ENCODE measurements around the gene MAP3K7CL. TPM values are rescaled to one million over a fixed set of nuclear protein-coding genes. Genes with fewer than 3 reads are reported as not detected.

The MAP3K7CL gene
- polyA plus RNA-seq, 1 donor (not counting 4 experiments of a cell fraction or from before 2014, with no cell fraction given), result 17.3 TPM

- H3K9me3 ChIP-seq (ENCODE audit: control insufficient read depth, low read depth, low read length), result no peaks in the 10 kb centered on the region
- peaks cover 31% of the 10 kb centered on the region for H3K4me1 ChIP-seq (ENCODE audit: control insufficient read depth, extremely low read depth, insufficient read depth, low read length)
- no peaks in the 10 kb centered on the region for H3K27me3 ChIP-seq (ENCODE audit: control insufficient read depth, extremely low read depth, insufficient read depth, low read length)
- H3K9ac ChIP-seq (ENCODE audit: control insufficient read depth, extremely low read depth, insufficient read depth, low read length), result no peak overlapping the region
- no peaks in the 10 kb centered on the region for H4K20me1 ChIP-seq (ENCODE audit: control insufficient read depth, extremely low read depth, insufficient read depth, low read length)
- no peak for DNase-seq (ENCODE audit: low read depth, low spot score)
- FAIRE-seq, result no peak
- no peaks in the 10 kb centered on the region for H3K79me2 ChIP-seq (ENCODE audit: control insufficient read depth, insufficient read depth, low read length)
- H3K9me1 ChIP-seq (ENCODE audit: control insufficient read depth, extremely low read depth, insufficient read depth, low read length), result no peaks in the 10 kb centered on the region
- dilution Hi-C loops (cut with MboI; ENCODE audit: extremely low pct_ligation_motif_present, low sequenced_read_pairs), result no loop called here
- no peaks in the 10 kb centered on the region for H3K36me3 ChIP-seq (ENCODE audit: control insufficient read depth in 2 of 2, extremely low read depth in 1 of 2, insufficient read depth in 2 of 2, low read length in 2 of 2)
- TF ChIP-seq EZH2 (IDR thresholded peaks at IDR 0.05; ENCODE audit: low read length) (no peak), CTCF (optimal IDR thresholded peaks at IDR 0.05 in 1 of 3, IDR thresholded peaks at IDR 0.05 in 1 of 3, conservative IDR thresholded peaks at IDR 0.05 in 1 of 3; ENCODE audit: extremely low read depth in 1 of 3, insufficient read depth in 2 of 3, low read length in 3 of 3) (no peak)
- H3K27ac ChIP-seq (ENCODE audit: control insufficient read depth, insufficient read depth, low read length), result no peak overlapping the region
- H2AFZ ChIP-seq (ENCODE audit: control insufficient read depth, low read length), result no peak overlapping the region
- H3K4me2 ChIP-seq (ENCODE audit: control insufficient read depth, extremely low read depth, insufficient read depth, low read depth, low read length), result no peak overlapping the region
- H3K4me3 ChIP-seq (ENCODE audit: control insufficient read depth in 2 of 3, extremely low read depth in 1 of 3, insufficient read depth in 2 of 3, low read depth in 1 of 3, low read length in 3 of 3), result no peak overlapping the region
Observed at GRCh38 chr21:29190923-29191331, 60.5 kb downstream of the MAP3K7CL start.

DNA sequence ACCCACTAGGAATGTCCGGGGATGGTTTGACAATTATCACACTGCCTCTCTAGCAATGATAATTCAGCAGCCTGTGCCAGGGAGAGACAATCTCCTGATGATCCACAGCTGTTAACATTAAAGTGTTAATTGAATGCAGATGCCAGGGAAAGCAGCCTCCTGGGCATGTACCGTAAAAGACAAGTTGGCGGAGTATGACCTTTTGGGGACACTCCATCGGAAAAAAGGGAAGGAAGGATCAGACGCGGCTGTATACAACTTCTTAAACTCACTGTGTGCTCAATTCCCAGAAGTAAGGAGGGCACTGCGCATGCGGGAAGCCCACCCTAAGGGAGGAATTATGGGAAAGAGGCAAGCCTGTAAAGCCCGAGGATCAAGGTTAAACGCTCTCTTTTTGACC lies 62.6 kb downstream of the MAP3K7CL start:
- no peak for DNase-seq (ENCODE audit: low read depth, low spot score)
- Histone ChIP-seq H3K79me2 (ENCODE audit: control insufficient read depth, insufficient read depth, low read length) (no peaks in the 10 kb centered on the region), H3K27me3 (ENCODE audit: control insufficient read depth, extremely low read depth, insufficient read depth, low read length) (no peaks in the 10 kb centered on the region), H3K27ac (ENCODE audit: control insufficient read depth, insufficient read depth, low read length) (no peak overlapping the region), H3K9ac (ENCODE audit: control insufficient read depth, extremely low read depth, insufficient read depth, low read length) (no peak overlapping the region), H3K9me1 (ENCODE audit: control insufficient read depth, extremely low read depth, insufficient read depth, low read length) (no peaks in the 10 kb centered on the region), H3K4me3 (ENCODE audit: control insufficient read depth in 2 of 3, extremely low read depth in 1 of 3, insufficient read depth in 2 of 3, low read depth in 1 of 3, low read length in 3 of 3) (no peak overlapping the region), H2AFZ (ENCODE audit: control insufficient read depth, low read length) (no peak overlapping the region), H3K36me3 (ENCODE audit: control insufficient read depth in 2 of 2, extremely low read depth in 1 of 2, insufficient read depth in 2 of 2, low read length in 2 of 2) (no peaks in the 10 kb centered on the region), H3K9me3 (ENCODE audit: control insufficient read depth, low read depth, low read length) (no peaks in the 10 kb centered on the region), H4K20me1 (ENCODE audit: control insufficient read depth, extremely low read depth, insufficient read depth, low read length) (no peaks in the 10 kb centered on the region), H3K4me1 (ENCODE audit: control insufficient read depth, extremely low read depth, insufficient read depth, low read length) (peaks cover 24% of the 10 kb centered on the region), H3K4me2 (ENCODE audit: control insufficient read depth, extremely low read depth, insufficient read depth, low read depth, low read length) (no peak overlapping the region)
- FAIRE-seq, result no peak
- dilution Hi-C loops (cut with MboI; ENCODE audit: extremely low pct_ligation_motif_present, low sequenced_read_pairs), result no loop called here
- no peak for TF ChIP-seq CTCF (optimal IDR thresholded peaks at IDR 0.05 in 1 of 3, IDR thresholded peaks at IDR 0.05 in 1 of 3, conservative IDR thresholded peaks at IDR 0.05 in 1 of 3; ENCODE audit: extremely low read depth in 1 of 3, insufficient read depth in 2 of 3, low read length in 3 of 3)

All from keratinocyte (primary cell).